Keratinocyte (primary cell): Measurements from ENCODE around the gene LRRC8D.

ENCODE experiments used
- EZH2 ChIP-seq: IDR thresholded peaks from one replicate; pipeline ENCODE4 v1.6.1; 2012; ENCODE audit warnings: inconsistent platforms, mild to moderate bottlenecking, low read length, moderate library complexity
- TF ChIP-seq, protein P1 (sequence below), 3 experiments: IDR thresholded peaks in 1 of 3; conservative IDR thresholded peaks in 1 of 3; optimal IDR thresholded peaks in 1 of 3; 2 replicates in 2 of 3; 3 replicates in 1 of 3; pipeline versions ENCODE3 to v1.5.1; 2011; ENCODE audit warnings: low read length in 3 of 3, mild to moderate bottlenecking in 3 of 3, moderate library complexity in 2 of 3, control low read depth in 1 of 3, inconsistent platforms in 1 of 3; ENCODE audit not compliant: insufficient read depth in 2 of 3; ENCODE audit errors: extremely low read depth in 1 of 3

GRCh38 chr1:89978755-89979154 lies 157.9 kb downstream of the LRRC8D start:
- TF ChIP-seq, protein P1, sequence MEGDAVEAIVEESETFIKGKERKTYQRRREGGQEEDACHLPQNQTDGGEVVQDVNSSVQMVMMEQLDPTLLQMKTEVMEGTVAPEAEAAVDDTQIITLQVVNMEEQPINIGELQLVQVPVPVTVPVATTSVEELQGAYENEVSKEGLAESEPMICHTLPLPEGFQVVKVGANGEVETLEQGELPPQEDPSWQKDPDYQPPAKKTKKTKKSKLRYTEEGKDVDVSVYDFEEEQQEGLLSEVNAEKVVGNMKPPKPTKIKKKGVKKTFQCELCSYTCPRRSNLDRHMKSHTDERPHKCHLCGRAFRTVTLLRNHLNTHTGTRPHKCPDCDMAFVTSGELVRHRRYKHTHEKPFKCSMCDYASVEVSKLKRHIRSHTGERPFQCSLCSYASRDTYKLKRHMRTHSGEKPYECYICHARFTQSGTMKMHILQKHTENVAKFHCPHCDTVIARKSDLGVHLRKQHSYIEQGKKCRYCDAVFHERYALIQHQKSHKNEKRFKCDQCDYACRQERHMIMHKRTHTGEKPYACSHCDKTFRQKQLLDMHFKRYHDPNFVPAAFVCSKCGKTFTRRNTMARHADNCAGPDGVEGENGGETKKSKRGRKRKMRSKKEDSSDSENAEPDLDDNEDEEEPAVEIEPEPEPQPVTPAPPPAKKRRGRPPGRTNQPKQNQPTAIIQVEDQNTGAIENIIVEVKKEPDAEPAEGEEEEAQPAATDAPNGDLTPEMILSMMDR (optimal IDR thresholded peaks at IDR 0.05 in 1 of 3, IDR thresholded peaks at IDR 0.05 in 1 of 3, conservative IDR thresholded peaks at IDR 0.05 in 1 of 3; ENCODE audit: extremely low read depth in 1 of 3, insufficient read depth in 2 of 3, low read length in 3 of 3) = no peak
- TF ChIP-seq EZH2 = no peak
